Activated CD4-positive, alpha-beta memory T cell treated with anti-CD3 and anti-CD28 coated beads for 36 hours (primary cell): ENCODE results near the gene RAD21L1. TPM values are rescaled to one million over a fixed set of nuclear protein-coding genes. Genes with fewer than 3 reads are reported as not detected.

Source experiments
- CTCF ChIA-PET: fragments of 350-600 bp; sonication (Branson Sonifier 250); formaldehyde crosslinking; loops from one replicate; lab custom pipeline; 2021; ENCODE audit warnings: antibody characterized with exemption, inconsistent platforms; lab: Charles Lee
- POLR2A ChIA-PET: fragments of 350-600 bp; sonication (Branson Sonifier 250); formaldehyde crosslinking; loops from one replicate; lab custom pipeline; 2021; ENCODE audit warnings: antibody characterized with exemption; lab: Charles Lee
- DNase-seq: peaks from one replicate; pipeline ENCODE4 v3.0.0-alpha.2; 2020
- H3K27ac Mint-ChIP-seq: one replicate; pipeline ENCODE4 v1.8.0; 2021; ENCODE audit warnings: mixed read lengths
- H3K27me3 Mint-ChIP-seq: one replicate; pipeline ENCODE4 v1.8.0; 2021; ENCODE audit warnings: mixed read lengths
- H3K36me3 Mint-ChIP-seq: one replicate; pipeline ENCODE4 v1.8.0; 2021; ENCODE audit warnings: mixed read lengths
- H3K4me1 Mint-ChIP-seq: one replicate; pipeline ENCODE4 v1.8.0; 2021; ENCODE audit warnings: low read depth, mixed read lengths
- H3K4me3 Mint-ChIP-seq: one replicate; pipeline ENCODE4 v1.8.0; 2021; ENCODE audit warnings: mild to moderate bottlenecking, mixed read lengths
- H3K9me3 Mint-ChIP-seq: one replicate; pipeline ENCODE4 v1.8.0; 2021; ENCODE audit warnings: mixed read lengths
- intact Hi-C: fragments of 100-400 bp; cut with micrococcal nuclease; formaldehyde crosslinking; loops from one replicate; pipeline ENCODE4 v1.15.1; 2023
- total RNA-seq, 2 experiments: library from RNA; stranded (reverse); gene quantifications; one replicate each; pipeline ENCODE4 v1.2.3, GENCODE V29; 2021

RAD21L1 gene
- total RNA-seq, 2 experiments from 2014 or later: not detected

DNA sequence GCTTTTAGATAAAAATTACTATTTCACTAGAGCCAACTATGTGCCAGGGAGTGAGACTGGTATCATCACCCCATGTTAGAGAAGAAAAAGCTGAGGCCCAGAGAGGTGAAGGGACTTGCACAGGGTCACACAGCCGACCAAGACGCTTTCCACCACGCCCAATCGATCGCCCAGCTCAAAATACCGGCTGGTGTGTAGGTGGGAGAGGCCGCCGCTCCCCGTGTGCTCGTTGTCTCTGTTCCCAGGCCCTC, 40.0 kb downstream of the RAD21L1 start:
- ChIA-PET CTCF (interaction anchor here (1.0 to 2.6 kb wide), 4 partner anchors 16 to 201 kb away, joined by 3 to 10 read pairs (median 4); partner anchors contain the start of genes NSFL1C and RAD21L1), POLR2A (no interaction called here)
- peaks cover 2% of the 10 kb centered on the region for H3K27me3 Mint-ChIP-seq
- peaks cover 42% of the 10 kb centered on the region for H3K4me1 Mint-ChIP-seq
- peak overlapping the region; percentile 89 for H3K4me3 Mint-ChIP-seq
- intact Hi-C loops: loop anchor here (2.0 to 5.0 kb wide), 4 partner anchors 19 to 126 kb away; partner anchors contain the start of genes FKBP1A and RAD21L1
- H3K27ac Mint-ChIP-seq: peak overlapping the region; percentile 85
- peaks cover 3% of the 10 kb centered on the region for H3K9me3 Mint-ChIP-seq
- no peak for DNase-seq
- H3K36me3 Mint-ChIP-seq: no peaks in the 10 kb centered on the region

DNA sequence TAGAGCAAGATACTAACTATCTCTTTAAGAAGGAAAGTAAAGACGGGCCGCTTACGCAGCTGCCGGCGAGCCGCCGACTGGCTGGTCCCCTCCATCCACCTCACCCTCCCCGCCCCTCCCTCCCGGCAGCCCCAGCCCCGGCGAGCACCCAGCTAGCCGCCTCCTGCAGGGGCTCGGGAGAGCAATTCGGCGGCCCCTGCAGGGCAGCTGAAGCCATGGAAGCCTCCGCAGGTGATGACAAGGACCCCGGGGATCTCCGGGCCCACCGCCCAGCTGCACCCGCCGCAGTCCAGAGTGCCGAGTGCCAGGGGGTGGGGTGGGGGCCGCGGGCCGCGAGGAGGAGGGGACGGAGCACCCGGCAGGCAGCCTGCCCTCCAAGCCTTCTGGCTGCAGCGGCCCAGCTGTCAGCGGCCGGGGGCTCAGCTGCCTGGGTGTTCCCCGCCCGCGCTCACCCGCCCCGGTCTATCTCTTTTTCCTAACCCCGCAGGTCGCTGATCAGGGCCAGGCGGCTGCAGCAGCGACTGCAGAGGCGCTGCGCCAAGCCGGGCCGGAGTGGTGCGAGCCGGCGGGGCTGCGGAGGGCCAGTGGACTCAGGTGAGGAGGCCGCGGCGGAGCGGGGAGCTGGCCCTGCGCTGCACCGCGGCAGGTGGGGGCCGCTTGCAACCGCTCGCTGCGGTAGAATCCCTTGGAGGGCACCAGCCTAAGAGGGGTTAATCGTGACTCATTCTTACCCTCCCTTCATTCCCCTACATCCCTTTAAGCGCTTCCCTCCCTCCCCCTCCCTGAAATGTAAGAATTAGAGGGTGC, 40.5 kb downstream of the RAD21L1 start, which contains the start of gene SNPH:
TSS of gene SNPH (plus strand) at position 128 of the 807 bp plus-strand sequence. CDS start 29,946 bp downstream, outside the sequence.
- POLR2A ChIA-PET: no interaction called here
- no peaks in the 10 kb centered on the region for H3K36me3 Mint-ChIP-seq
- H3K4me3 Mint-ChIP-seq: peak within 1 kb of the TSS; percentile 89
- CTCF ChIA-PET: interaction anchor here (0.7 to 2.6 kb wide), 6 partner anchors 15 to 256 kb away, joined by 3 to 10 read pairs (median 3); partner anchors contain the start of genes NSFL1C and RAD21L1
- H3K27me3 Mint-ChIP-seq: no peaks in the 10 kb centered on the region
- peaks cover 42% of the 10 kb centered on the region for H3K4me1 Mint-ChIP-seq
- peaks cover 3% of the 10 kb centered on the region for H3K9me3 Mint-ChIP-seq
- peak within 1 kb of the TSS; percentile 85 for H3K27ac Mint-ChIP-seq
- intact Hi-C loops: loop anchor here (2.0 to 5.0 kb wide), 4 partner anchors 20 to 126 kb away; partner anchors contain the start of genes FKBP1A and RAD21L1
- DNase-seq: peak; percentile 86

DNA sequence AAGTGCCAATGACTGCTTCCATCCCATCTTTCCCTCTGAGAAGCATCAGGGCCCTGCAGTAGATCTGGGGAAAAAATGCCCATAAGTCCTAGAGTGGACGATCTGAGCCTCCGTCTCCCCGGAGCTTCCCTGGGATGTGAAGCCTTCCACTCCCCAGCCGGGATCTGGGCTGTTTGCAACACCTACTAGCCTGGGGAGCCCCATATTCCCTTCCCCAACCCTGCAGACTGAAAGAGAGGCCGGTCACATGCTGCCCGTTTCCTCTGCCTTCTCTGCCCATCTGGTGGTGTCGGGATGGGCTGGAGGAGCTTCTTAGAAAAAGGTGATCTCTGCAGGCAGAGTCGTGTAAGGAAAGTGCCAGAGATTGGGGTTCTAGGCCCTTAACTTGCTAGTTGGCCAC, 41.3 kb downstream of the RAD21L1 start:
- peaks cover 42% of the 10 kb centered on the region for H3K4me1 Mint-ChIP-seq
- ChIA-PET POLR2A (interaction anchor here (0.5 kb wide), 1 partner anchor 168 kb away, joined by 3 read pairs; no protein-coding TSS in a partner anchor), CTCF (interaction anchor here (0.6 to 2.6 kb wide), 5 partner anchors 41 to 265 kb away, joined by 3 to 10 read pairs (median 4); partner anchors contain the start of genes NSFL1C, RAD21L1 and RSPO4)
- H3K27ac Mint-ChIP-seq: no peak overlapping the region
- H3K36me3 Mint-ChIP-seq: no peaks in the 10 kb centered on the region
- intact Hi-C loops: loop anchor here (2.0 to 5.0 kb wide), 4 partner anchors 20 to 125 kb away; partner anchors contain the start of genes FKBP1A and RAD21L1
- no peak for DNase-seq
- H3K4me3 Mint-ChIP-seq: peak overlapping the region; percentile 64
- H3K27me3 Mint-ChIP-seq: no peaks in the 10 kb centered on the region
- peaks cover 3% of the 10 kb centered on the region for H3K9me3 Mint-ChIP-seq

DNA sequence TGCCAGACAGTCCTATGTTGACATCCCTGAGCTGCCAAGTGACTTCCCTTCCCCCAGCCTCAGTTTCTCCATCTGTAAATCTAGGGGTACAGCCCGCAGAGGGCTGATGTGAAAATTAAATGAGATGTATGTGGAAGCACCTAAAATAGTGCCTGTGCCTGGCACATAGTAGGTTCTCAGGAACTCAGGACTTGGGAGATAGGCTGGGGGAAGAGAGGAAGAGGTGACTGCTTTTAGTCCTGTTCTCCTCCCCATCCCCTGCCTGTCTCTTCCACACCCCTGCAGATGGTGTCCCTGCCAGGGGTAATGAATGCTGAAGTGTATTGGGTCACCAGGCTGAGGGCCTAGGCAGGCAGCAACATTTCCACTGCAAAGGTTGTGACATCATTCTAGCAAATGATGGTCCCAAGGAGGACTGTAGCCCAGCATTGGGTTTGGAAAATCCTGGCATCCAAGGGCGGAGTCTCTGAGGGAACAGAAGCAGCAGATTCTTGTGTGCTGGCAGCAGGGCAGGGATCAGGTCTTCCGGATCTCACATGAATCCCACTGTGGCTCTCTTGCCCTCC, 42.0 kb downstream of the RAD21L1 start:
- Mint-ChIP-seq H3K4me3 (no peak overlapping the region), H3K27me3 (no peaks in the 10 kb centered on the region), H3K27ac (no peak overlapping the region), H3K9me3 (no peaks in the 10 kb centered on the region), H3K36me3 (no peaks in the 10 kb centered on the region), H3K4me1 (peaks cover 40% of the 10 kb centered on the region)
- CTCF ChIA-PET: no interaction called here
- intact Hi-C loops: loop anchor here (2.0 to 5.0 kb wide), 4 partner anchors 21 to 124 kb away; partner anchors contain the start of genes FKBP1A and RAD21L1
- POLR2A ChIA-PET: interaction anchor here (0.5 kb wide), 1 partner anchor 167 kb away, joined by 3 read pairs; no protein-coding TSS in a partner anchor
- DNase-seq: no peak

DNA sequence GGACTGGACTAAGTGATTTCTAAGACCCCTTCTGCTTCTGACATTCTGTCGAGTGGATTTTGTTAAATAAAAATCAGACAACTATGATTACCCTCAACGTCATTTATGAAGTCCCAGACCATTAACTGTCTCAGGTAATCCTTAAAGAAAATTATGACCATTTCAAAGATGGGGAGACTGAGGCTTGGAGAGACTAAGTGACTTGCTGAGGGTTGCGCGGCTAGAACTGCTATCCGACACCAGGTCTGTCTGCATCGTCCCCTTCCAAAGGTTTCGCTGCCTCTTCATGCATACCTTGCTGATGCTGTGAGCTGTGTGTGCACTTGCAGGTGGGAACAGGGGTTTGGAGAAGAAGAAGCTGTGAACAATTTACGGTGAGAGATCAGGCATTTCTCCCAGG, 43.4 kb downstream of the RAD21L1 start:
- no peaks in the 10 kb centered on the region for H3K27me3 Mint-ChIP-seq
- intact Hi-C loops: loop anchor here (5.0 kb wide), 2 partner anchors 42 to 123 kb away; partner anchors contain the start of genes FKBP1A and RAD21L1
- H3K27ac Mint-ChIP-seq: no peak overlapping the region

GRCh38 chr20:1269850-1270249, 44.0 kb downstream of the RAD21L1 start:
- intact Hi-C loops: loop anchor here (5.0 kb wide), 2 partner anchors 43 to 122 kb away; partner anchors contain the start of genes FKBP1A and RAD21L1
- POLR2A ChIA-PET: no interaction called here
- Mint-ChIP-seq H3K4me1 (peaks cover 28% of the 10 kb centered on the region), H3K36me3 (no peaks in the 10 kb centered on the region), H3K27ac (no peak overlapping the region), H3K9me3 (no peaks in the 10 kb centered on the region), H3K27me3 (no peaks in the 10 kb centered on the region), H3K4me3 (no peak overlapping the region)
- no peak for DNase-seq
- CTCF ChIA-PET: interaction anchor here (0.5 kb wide), 1 partner anchor 1015 kb away, joined by 3 read pairs; no protein-coding TSS in a partner anchor

More for the DNA sequence above, 43.4 kb downstream of the RAD21L1 start:
- H3K36me3 Mint-ChIP-seq: no peaks in the 10 kb centered on the region
- no peak overlapping the region for H3K4me3 Mint-ChIP-seq
- no peak for DNase-seq
- H3K9me3 Mint-ChIP-seq: no peaks in the 10 kb centered on the region
- ChIA-PET CTCF (no interaction called here), POLR2A (no interaction called here)
- peaks cover 33% of the 10 kb centered on the region for H3K4me1 Mint-ChIP-seq

GRCh38 chr20:1272368-1273100, 46.7 kb downstream of the RAD21L1 start:
- H3K4me1 Mint-ChIP-seq: peaks cover 11% of the 10 kb centered on the region
- ChIA-PET CTCF (no interaction called here), POLR2A (no interaction called here)
- no peaks in the 10 kb centered on the region for H3K27me3 Mint-ChIP-seq
- H3K4me3 Mint-ChIP-seq: no peak overlapping the region
- no peak overlapping the region for H3K27ac Mint-ChIP-seq
- no peaks in the 10 kb centered on the region for H3K9me3 Mint-ChIP-seq
- intact Hi-C loops: no loop called here
- no peak for DNase-seq
- H3K36me3 Mint-ChIP-seq: no peaks in the 10 kb centered on the region

DNA sequence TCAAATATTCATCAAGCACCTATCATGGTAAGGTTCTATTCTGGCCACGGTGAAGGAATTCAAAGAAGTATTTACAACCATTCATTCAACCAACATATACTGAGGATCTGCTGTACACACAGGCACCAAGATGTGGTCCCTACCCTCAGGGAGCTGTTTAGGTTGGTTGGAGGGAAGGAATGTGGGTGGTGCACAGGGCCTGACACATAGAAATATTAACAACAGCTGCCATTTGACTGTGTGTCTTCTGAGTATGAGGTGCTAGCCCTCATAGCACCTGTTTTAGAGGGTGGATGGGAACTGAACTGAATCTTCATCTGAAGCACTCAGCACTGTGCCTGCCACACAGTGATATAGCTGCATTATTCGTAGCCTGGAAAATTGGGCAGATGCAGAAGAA, 47.5 kb downstream of the RAD21L1 start:
- POLR2A ChIA-PET: no interaction called here
- CTCF ChIA-PET: interaction anchor here (1.0 kb wide), 1 partner anchor 59 kb away, joined by 3 read pairs; no protein-coding TSS in a partner anchor
- H3K4me3 Mint-ChIP-seq: no peak overlapping the region
- no peaks in the 10 kb centered on the region for H3K9me3 Mint-ChIP-seq
- peaks cover 4% of the 10 kb centered on the region for H3K4me1 Mint-ChIP-seq
- no peak overlapping the region for H3K27ac Mint-ChIP-seq
- H3K27me3 Mint-ChIP-seq: no peaks in the 10 kb centered on the region
- DNase-seq: no peak
- no peaks in the 10 kb centered on the region for H3K36me3 Mint-ChIP-seq
- intact Hi-C loops: no loop called here

DNA sequence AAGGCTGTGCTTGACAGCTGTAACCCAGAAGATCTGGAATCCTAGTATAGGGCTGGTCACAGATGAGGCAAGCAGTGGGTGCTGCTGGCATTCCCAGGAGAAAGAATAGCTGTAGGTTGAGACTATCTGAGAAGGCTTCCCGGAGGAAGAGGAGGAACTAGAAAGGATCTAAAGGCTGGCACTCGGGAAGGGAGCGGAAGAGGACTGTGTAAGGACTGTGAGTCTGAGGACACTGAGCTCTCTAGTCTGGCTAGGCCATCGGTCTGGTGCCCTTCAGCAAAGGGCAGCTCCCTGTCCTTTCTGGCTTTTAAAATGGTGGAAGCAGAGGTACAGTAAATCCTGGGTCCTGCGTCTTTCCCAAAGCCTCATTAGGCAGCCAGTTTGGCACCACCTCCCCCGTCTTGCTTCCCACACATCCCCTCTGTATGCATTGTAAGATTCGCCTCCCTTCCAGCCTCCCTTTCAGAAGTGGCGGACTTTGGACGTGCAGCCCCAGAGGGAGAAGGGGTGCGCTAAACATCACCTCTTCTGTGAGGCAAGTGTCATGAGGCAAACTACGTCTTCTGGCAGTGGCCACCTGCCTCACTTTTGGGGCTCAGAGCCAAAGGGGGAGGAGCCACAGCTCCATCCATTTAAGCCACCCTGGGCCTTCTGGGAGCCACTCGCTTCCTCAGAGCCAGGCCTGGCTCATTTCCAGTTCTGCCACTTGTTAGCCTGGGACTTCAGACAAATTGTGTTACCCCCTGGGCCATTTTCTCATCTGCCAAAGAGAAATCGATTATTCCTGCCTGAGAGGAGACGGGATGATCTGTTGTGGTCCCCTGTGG, 48.9 kb downstream of the RAD21L1 start:
- DNase-seq: no peak
- H3K4me1 Mint-ChIP-seq: no peaks in the 10 kb centered on the region
- no peaks in the 10 kb centered on the region for H3K9me3 Mint-ChIP-seq
- no peaks in the 10 kb centered on the region for H3K27me3 Mint-ChIP-seq
- intact Hi-C loops: no loop called here
- CTCF ChIA-PET: no interaction called here
- H3K4me3 Mint-ChIP-seq: no peak overlapping the region
- no peaks in the 10 kb centered on the region for H3K36me3 Mint-ChIP-seq
- no peak overlapping the region for H3K27ac Mint-ChIP-seq
- POLR2A ChIA-PET: interaction anchor here (0.6 kb wide), 1 partner anchor 10 kb away, joined by 3 read pairs; no protein-coding TSS in a partner anchor

DNA sequence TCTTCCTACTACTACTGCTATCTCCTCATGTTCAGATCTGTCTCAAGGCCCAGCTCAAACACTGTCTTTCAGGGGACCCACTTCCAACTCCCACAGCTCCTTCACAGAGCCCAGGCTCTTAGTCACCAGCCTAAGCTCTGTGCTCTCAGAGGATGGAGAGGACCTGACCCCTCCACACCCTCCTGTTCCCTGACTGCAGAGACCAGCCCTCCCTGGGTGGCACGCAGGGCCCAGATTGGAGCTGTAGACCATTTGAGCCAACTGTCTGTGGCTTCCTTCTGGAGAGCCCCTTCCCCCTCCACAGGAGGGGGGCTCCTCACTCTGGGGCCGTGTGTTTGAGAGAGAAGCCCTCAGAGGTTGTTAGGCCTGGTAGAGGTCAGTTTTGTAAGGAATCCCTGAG, 50.1 kb downstream of the RAD21L1 start:
- intact Hi-C loops: no loop called here
- no peak overlapping the region for H3K27ac Mint-ChIP-seq
- no peaks in the 10 kb centered on the region for H3K36me3 Mint-ChIP-seq
- POLR2A ChIA-PET: interaction anchor here (0.6 kb wide), 1 partner anchor 11 kb away, joined by 3 read pairs; no protein-coding TSS in a partner anchor
- no peak overlapping the region for H3K4me3 Mint-ChIP-seq
- no peaks in the 10 kb centered on the region for H3K27me3 Mint-ChIP-seq
- CTCF ChIA-PET: no interaction called here
- H3K4me1 Mint-ChIP-seq: no peaks in the 10 kb centered on the region
- no peak for DNase-seq
- H3K9me3 Mint-ChIP-seq: no peaks in the 10 kb centered on the region
